HG03045 (cell line): Measurements from ENCODE around the gene OR10H5.
"Not testable (repeated sequence)": the region's sequence is repeated elsewhere in the genome, so short reads cannot be mapped to it uniquely, and the experiment has no call there.

Experiments
- ATAC-seq: cut with Tn5 transposase; IDR thresholded peaks from one replicate; pipeline ENCODE4 v1.9.1; 2021; ENCODE audit warnings: mild to moderate bottlenecking, moderate library complexity; ENCODE audit not compliant: unreplicated experiment

OR10H5 gene

DNA sequence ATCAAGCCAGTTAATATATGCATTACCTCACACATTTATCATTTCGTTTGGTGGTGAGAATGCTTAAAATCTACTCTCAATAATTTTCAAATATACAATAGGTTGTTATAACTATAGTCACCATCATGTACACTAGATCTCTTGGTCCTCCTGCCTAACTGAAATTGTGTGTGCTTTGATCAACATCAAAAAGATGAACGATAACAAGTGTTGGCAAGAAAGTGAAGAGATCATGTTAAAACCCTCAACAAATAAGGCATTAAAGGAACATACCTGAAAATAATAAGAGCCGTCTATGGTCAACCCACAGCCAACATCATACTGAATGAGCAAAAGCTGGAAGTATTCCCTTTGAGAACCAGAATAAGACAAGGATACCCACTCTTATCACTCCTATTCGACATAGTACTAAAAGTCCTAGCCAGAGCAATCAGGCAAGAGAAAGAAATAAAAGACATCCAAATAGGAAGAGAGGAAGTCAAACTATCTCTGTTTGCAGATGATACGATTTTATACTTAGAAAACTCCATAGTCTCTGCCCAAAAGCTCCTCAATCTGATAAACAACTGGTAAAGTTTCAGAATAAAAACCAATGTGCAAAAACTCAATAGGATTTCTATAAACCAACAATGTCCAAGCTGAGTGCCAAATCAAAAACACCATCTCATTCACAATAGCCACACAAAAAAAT lies 55.9 kb downstream of the OR10H5 start:
- ATAC-seq = no peak

DNA sequence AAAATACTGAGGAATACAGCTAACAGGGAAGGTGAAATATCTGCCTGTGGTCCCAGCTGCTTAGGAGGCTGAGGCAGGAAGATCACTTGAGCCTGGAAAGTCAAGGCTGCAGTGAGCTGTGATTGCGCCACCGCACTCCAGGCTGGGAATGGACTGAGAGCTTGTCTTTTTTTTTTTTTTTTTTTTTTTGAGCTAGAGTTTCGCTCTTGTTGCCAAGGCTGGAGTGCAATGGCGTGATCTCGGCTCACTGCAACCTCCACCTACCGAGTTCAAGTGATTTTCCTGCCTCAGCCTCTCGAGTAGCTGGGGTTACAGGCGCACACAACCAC lies 56.4 kb downstream of the OR10H5 start:
- not testable (repeated sequence) for ATAC-seq

- no peak for ATAC-seq
Measured at GRCh38 chr19:15846923-15847322, 59.5 kb downstream of the OR10H5 start.

DNA sequence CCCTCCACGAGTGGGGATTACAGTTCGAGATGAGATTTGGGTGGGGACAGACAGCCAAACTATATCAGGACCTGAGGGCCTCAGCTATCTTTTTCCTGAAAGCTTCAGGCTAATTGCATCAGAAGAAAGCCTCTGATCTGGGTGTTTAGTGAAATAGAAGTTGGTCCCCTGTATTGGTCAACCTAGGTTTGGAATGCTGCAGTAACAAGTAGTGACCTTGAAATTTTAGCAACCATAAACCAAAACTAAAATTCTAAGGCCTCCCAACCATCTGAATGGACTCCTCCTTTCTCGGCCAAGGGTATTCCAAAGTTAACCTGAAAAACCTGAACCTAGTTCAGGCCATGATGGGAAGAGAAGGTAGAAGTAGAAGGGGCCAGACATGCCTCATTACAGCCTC lies 62.9 kb downstream of the OR10H5 start:
- no peak for ATAC-seq
